Measurements from ENCODE around the gene CLK2. TPM values are rescaled to one million over a fixed set of nuclear protein-coding genes. Genes with fewer than 3 reads are reported as not detected.

CLK2 gene
- total RNA-seq, 1 experiment from 2014 or later, result 72.6 TPM

DNA sequence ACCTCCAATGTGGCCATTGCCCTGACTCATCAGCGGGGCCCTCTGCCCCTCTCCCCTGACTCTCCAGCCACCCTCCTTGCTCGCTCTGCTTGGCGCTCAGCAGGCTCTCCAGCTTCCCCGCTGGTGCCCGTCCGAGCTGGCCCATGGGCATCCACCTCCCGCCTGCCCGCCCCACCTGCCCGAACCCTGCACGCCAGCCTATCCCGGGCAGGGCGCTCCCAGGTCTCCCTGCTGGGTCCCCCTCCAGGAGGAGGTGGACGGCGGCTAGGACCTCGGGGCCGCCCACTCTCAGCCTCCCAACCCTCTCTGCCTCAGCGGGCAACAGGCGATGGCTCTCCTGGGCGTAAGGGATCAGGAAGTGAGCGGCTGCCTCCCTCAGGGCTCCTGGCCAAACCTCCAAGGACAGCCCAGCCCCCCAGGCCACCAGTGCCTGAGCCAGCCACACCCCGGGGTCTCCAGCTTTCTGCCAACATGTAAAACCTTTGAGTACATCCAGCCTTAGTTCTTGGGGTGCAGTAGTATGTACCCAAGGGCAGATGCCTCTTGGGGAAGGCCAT, 14.8 kb upstream of the CLK2 start:
- no peaks in the 10 kb centered on the region for H3K4me1 ChIP-seq (ENCODE audit: control insufficient read depth in 1 of 2, insufficient read depth in 2 of 2, low read length in 2 of 2)
- POLR2A ChIA-PET, result interaction anchor here (0.6 to 0.7 kb wide), 2 partner anchors 15 to 249 kb away, joined by 4 read pairs; partner anchors contain the start of gene CLK2
- H3K36me3 ChIP-seq (ENCODE audit: control insufficient read depth in 1 of 2, insufficient read depth in 2 of 2, low read length in 2 of 2), result no peaks in the 10 kb centered on the region
- H3K4me3 ChIP-seq (replicated peaks in 1 of 2; ENCODE audit: low read depth in 1 of 2, low read length in 2 of 2), result no peak overlapping the region
- no TSS peak for BruUV-seq (replicated peaks)
- TF ChIP-seq, protein P1, sequence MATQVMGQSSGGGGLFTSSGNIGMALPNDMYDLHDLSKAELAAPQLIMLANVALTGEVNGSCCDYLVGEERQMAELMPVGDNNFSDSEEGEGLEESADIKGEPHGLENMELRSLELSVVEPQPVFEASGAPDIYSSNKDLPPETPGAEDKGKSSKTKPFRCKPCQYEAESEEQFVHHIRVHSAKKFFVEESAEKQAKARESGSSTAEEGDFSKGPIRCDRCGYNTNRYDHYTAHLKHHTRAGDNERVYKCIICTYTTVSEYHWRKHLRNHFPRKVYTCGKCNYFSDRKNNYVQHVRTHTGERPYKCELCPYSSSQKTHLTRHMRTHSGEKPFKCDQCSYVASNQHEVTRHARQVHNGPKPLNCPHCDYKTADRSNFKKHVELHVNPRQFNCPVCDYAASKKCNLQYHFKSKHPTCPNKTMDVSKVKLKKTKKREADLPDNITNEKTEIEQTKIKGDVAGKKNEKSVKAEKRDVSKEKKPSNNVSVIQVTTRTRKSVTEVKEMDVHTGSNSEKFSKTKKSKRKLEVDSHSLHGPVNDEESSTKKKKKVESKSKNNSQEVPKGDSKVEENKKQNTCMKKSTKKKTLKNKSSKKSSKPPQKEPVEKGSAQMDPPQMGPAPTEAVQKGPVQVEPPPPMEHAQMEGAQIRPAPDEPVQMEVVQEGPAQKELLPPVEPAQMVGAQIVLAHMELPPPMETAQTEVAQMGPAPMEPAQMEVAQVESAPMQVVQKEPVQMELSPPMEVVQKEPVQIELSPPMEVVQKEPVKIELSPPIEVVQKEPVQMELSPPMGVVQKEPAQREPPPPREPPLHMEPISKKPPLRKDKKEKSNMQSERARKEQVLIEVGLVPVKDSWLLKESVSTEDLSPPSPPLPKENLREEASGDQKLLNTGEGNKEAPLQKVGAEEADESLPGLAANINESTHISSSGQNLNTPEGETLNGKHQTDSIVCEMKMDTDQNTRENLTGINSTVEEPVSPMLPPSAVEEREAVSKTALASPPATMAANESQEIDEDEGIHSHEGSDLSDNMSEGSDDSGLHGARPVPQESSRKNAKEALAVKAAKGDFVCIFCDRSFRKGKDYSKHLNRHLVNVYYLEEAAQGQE (IDR thresholded peaks at IDR 0.05; ENCODE audit: low read depth), result no peak
- TF ChIP-seq TCF7L2 (IDR thresholded peaks at IDR 0.05; ENCODE audit: borderline replicate concordance, extremely low read depth, insufficient read depth, insufficient read length), result no peak
- no peak for TF ChIP-seq EZH2phosphoT487 (IDR thresholded peaks at IDR 0.05; ENCODE audit: borderline replicate concordance)
- TF ChIP-seq ELF1 (IDR thresholded peaks at IDR 0.05; ENCODE audit: borderline replicate concordance, low read depth), result no peak
- H3K4me2 ChIP-seq (ENCODE audit: low read length), result no peak overlapping the region
- RAD21 ChIA-PET (ENCODE audit: low non-redundant PET in 1 of 2, low total read pairs in 2 of 2, uncharacterized antibody in 2 of 2, unreplicated experiment in 2 of 2), result no interaction called here
- no peaks in the 10 kb centered on the region for H3K9me2 ChIP-seq (ENCODE audit: insufficient read depth)
- H3K27ac ChIP-seq (ENCODE audit: low read depth, low read length), result no peak overlapping the region
- no peaks in the 10 kb centered on the region for H3K27me3 ChIP-seq (ENCODE audit: insufficient read depth, low read length)
- intact Hi-C loops (cut with micrococcal nuclease), result no loop called here
- H3K79me2 ChIP-seq (ENCODE audit: insufficient read depth, low read length), result no peaks in the 10 kb centered on the region
- H3K9me3 ChIP-seq (ENCODE audit: control insufficient read depth in 1 of 2, insufficient read depth in 1 of 2, low read depth in 1 of 2, low read length in 2 of 2), result no peaks in the 10 kb centered on the region
- CTCF ChIA-PET, result no interaction called here
- DNase-seq (ENCODE audit: low read depth, low spot score) (no peak), ATAC-seq (no peak)
- H4K20me1 ChIP-seq (ENCODE audit: insufficient read depth), result no peaks in the 10 kb centered on the region
- no peak overlapping the region for H2AFZ ChIP-seq (ENCODE audit: low read depth, low read length, poor library complexity, severe bottlenecking)
- H3K9ac ChIP-seq (ENCODE audit: low read length), result no peak overlapping the region

DNA sequence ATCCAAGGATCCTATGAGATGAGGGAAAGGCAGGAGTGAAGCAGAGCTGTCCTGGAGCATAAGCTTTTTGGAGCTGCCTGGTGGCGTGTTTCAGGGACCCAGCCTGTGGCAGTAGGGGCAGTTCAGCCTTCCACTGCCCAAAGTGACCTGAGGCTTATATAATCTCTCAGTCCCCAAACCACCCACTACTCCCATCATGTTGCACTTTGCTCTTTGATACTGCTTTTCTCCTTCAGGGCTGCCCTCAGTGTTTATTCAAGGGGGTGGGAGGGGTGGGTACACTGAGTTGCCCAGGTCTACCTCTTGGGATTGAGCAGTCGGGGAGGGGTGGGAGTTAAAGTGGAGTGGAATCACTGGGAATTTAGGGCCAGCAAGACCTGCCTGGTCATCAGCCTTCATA, 13.2 kb upstream of the CLK2 start:
- POLR2A ChIA-PET, result no interaction called here
- intact Hi-C loops (cut with micrococcal nuclease), result no loop called here

More for the DNA sequence above, 13.2 kb upstream of the CLK2 start:
- CTCF ChIA-PET, result no interaction called here
- DNase-seq (ENCODE audit: low read depth, low spot score) (no peak), ATAC-seq (no peak)
- BruUV-seq (replicated peaks), result no TSS peak
- H4K20me1 ChIP-seq (ENCODE audit: insufficient read depth), result no peaks in the 10 kb centered on the region
- no peak overlapping the region for H2AFZ ChIP-seq (ENCODE audit: low read depth, low read length, poor library complexity, severe bottlenecking)
- no peaks in the 10 kb centered on the region for H3K27me3 ChIP-seq (ENCODE audit: insufficient read depth, low read length)
- H3K4me1 ChIP-seq (ENCODE audit: control insufficient read depth in 1 of 2, insufficient read depth in 2 of 2, low read length in 2 of 2), result no peaks in the 10 kb centered on the region
- no peak overlapping the region for H3K9ac ChIP-seq (ENCODE audit: low read length)
- H3K79me2 ChIP-seq (ENCODE audit: insufficient read depth, low read length), result no peaks in the 10 kb centered on the region
- no peaks in the 10 kb centered on the region for H3K9me3 ChIP-seq (ENCODE audit: control insufficient read depth in 1 of 2, insufficient read depth in 1 of 2, low read depth in 1 of 2, low read length in 2 of 2)
- no peak overlapping the region for H3K27ac ChIP-seq (ENCODE audit: low read depth, low read length)
- RAD21 ChIA-PET (ENCODE audit: low non-redundant PET in 1 of 2, low total read pairs in 2 of 2, uncharacterized antibody in 2 of 2, unreplicated experiment in 2 of 2), result interaction anchor here in 1 of 2 experiments (0.8 kb wide), 1 partner anchor 10 kb away, joined by 3 read pairs; the partner anchor contains the start of gene HCN3
- no peaks in the 10 kb centered on the region for H3K36me3 ChIP-seq (ENCODE audit: control insufficient read depth in 1 of 2, insufficient read depth in 2 of 2, low read length in 2 of 2)
- TF ChIP-seq RAD21 (IDR thresholded peaks at IDR 0.05; ENCODE audit: low read depth), result no peak
- TF ChIP-seq POLR2AphosphoS5 (IDR thresholded peaks at IDR 0.05; ENCODE audit: low read depth, low read length), result no peak
- no peak for TF ChIP-seq FOSL1 (IDR thresholded peaks at IDR 0.05; ENCODE audit: low read depth)
- TF ChIP-seq, protein P2, sequence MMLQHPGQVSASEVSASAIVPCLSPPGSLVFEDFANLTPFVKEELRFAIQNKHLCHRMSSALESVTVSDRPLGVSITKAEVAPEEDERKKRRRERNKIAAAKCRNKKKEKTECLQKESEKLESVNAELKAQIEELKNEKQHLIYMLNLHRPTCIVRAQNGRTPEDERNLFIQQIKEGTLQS (IDR thresholded peaks at IDR 0.05), result no peak
- TF ChIP-seq ZFX (IDR thresholded peaks at IDR 0.05), result no peak
- no peak for TF ChIP-seq YY1 (IDR thresholded peaks at IDR 0.05; ENCODE audit: extremely low read depth, insufficient replicate concordance, low read depth, low read length)
- TF ChIP-seq, protein P3, sequence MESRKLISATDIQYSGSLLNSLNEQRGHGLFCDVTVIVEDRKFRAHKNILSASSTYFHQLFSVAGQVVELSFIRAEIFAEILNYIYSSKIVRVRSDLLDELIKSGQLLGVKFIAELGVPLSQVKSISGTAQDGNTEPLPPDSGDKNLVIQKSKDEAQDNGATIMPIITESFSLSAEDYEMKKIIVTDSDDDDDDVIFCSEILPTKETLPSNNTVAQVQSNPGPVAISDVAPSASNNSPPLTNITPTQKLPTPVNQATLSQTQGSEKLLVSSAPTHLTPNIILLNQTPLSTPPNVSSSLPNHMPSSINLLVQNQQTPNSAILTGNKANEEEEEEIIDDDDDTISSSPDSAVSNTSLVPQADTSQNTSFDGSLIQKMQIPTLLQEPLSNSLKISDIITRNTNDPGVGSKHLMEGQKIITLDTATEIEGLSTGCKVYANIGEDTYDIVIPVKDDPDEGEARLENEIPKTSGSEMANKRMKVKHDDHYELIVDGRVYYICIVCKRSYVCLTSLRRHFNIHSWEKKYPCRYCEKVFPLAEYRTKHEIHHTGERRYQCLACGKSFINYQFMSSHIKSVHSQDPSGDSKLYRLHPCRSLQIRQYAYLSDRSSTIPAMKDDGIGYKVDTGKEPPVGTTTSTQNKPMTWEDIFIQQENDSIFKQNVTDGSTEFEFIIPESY (IDR thresholded peaks at IDR 0.05; ENCODE audit: extremely low read depth, insufficient replicate concordance, low read length), result no peak
- TF ChIP-seq ELF1 (IDR thresholded peaks at IDR 0.05; ENCODE audit: borderline replicate concordance, low read depth), result no peak
- no peaks in the 10 kb centered on the region for H3K9me2 ChIP-seq (ENCODE audit: insufficient read depth)
- H3K4me2 ChIP-seq (ENCODE audit: low read length), result no peak overlapping the region
- no peak overlapping the region for H3K4me3 ChIP-seq (replicated peaks in 1 of 2; ENCODE audit: low read depth in 1 of 2, low read length in 2 of 2)
